IPS-NIHi7 (cell line): ENCODE measurements around the gene DPP6.
"Not testable (repeated sequence)": the region's sequence is repeated elsewhere in the genome, so short reads cannot be mapped to it uniquely, and the experiment has no call there.

Experiments used
- DNase-seq: peaks from one replicate; pipeline ENCODE4 v3.0.0; 2012; ENCODE audit warnings: mixed read lengths; ENCODE audit errors: extremely low spot score

The DPP6 gene

GRCh38 chr7:154072395-154073181 lies 20.4 kb downstream of the DPP6 start:
- DNase-seq = not testable (repeated sequence)

GRCh38 chr7:154078523-154078922 lies 26.3 kb downstream of the DPP6 start:
- not testable (repeated sequence) for DNase-seq

- DNase-seq = not testable (repeated sequence)
Measured at GRCh38 chr7:154080249-154080648, 28.1 kb downstream of the DPP6 start.

- not testable (repeated sequence) for DNase-seq
Measured at GRCh38 chr7:154087037-154087725, 35.0 kb downstream of the DPP6 start.

GRCh38 chr7:154092093-154092492 lies 39.9 kb downstream of the DPP6 start:
- DNase-seq = not testable (repeated sequence)

- not testable (repeated sequence) for DNase-seq
Measured at GRCh38 chr7:154095201-154095600, 43.0 kb downstream of the DPP6 start.

- not testable (repeated sequence) for DNase-seq
Measured at GRCh38 chr7:154105063-154105462, 52.9 kb downstream of the DPP6 start.

GRCh38 chr7:154109615-154110014 lies 57.4 kb downstream of the DPP6 start:
- not testable (repeated sequence) for DNase-seq

- not testable (repeated sequence) for DNase-seq
Measured at GRCh38 chr7:154113732-154114351, 61.6 kb downstream of the DPP6 start.

GRCh38 chr7:154117411-154118390 lies 65.5 kb downstream of the DPP6 start:
- not testable (repeated sequence) for DNase-seq

GRCh38 chr7:154120825-154121224 lies 68.6 kb downstream of the DPP6 start:
- DNase-seq = not testable (repeated sequence)

GRCh38 chr7:154122720-154123119 lies 70.5 kb downstream of the DPP6 start:
- not testable (repeated sequence) for DNase-seq

GRCh38 chr7:154123397-154123796 lies 71.2 kb downstream of the DPP6 start:
- not testable (repeated sequence) for DNase-seq

GRCh38 chr7:154129142-154129541 lies 76.9 kb downstream of the DPP6 start:
- DNase-seq = not testable (repeated sequence)

GRCh38 chr7:154132617-154133016 lies 80.4 kb downstream of the DPP6 start:
- not testable (repeated sequence) for DNase-seq

- DNase-seq = not testable (repeated sequence)
Measured at GRCh38 chr7:154133703-154134277, 81.6 kb downstream of the DPP6 start.

GRCh38 chr7:154134698-154135097 lies 82.5 kb downstream of the DPP6 start:
- not testable (repeated sequence) for DNase-seq

GRCh38 chr7:154135646-154136045 lies 83.4 kb downstream of the DPP6 start:
- DNase-seq = not testable (repeated sequence)

- not testable (repeated sequence) for DNase-seq
Measured at GRCh38 chr7:154145922-154146706, 93.9 kb downstream of the DPP6 start.

GRCh38 chr7:154146707-154147038 lies 94.5 kb downstream of the DPP6 start:
- not testable (repeated sequence) for DNase-seq
